GM12878 (cell line): ENCODE data around the gene UNC119B. TPM values are rescaled to one million over a fixed set of nuclear protein-coding genes. Genes with fewer than 3 reads are reported as not detected.

Experiments
- BRCA1 ChIP-seq: IDR thresholded peaks from 2 replicates; pipeline ENCODE4 v1.6.1; 2011; ENCODE audit warnings: low read depth, low read length, improper control_type of control experiment
- CEBPB ChIP-seq, 2 experiments: fragments of 150-350 bp in 1 of 2; IDR thresholded peaks; 2 replicates each; pipeline ENCODE4 v1.6.1; 2012 to 2014; ENCODE audit warnings: low read depth in 2 of 2, low read length in 2 of 2, borderline replicate concordance in 1 of 2, inconsistent platforms in 1 of 2
- EED ChIP-seq: sonication (generic); IDR thresholded peaks from 2 replicates; pipeline ENCODE4 v1.6.1; 2016; ENCODE audit warnings: antibody characterized with exemption, low read depth
- FOS ChIP-seq: IDR thresholded peaks from 3 replicates; pipeline ENCODE4 v1.6.1; 2011; ENCODE audit warnings: borderline replicate concordance; ENCODE audit not compliant: insufficient read length; ENCODE audit errors: extremely low read depth
- HDAC2 ChIP-seq: fragments of 200-600 bp; sonication (generic); IDR thresholded peaks from 2 replicates; pipeline ENCODE4 v1.6.1; 2017
- IKZF2 ChIP-seq, 2 experiments: fragments of 450-650 bp; IDR thresholded peaks; 2 replicates each; pipeline ENCODE4 v1.6.1; 2017; ENCODE audit warnings: mild to moderate bottlenecking in 2 of 2, moderate library complexity in 2 of 2
- IRF4 ChIP-seq: IDR thresholded peaks from 2 replicates; pipeline ENCODE4 v1.6.1; 2011; ENCODE audit warnings: low read depth, low read length
- KAT2A ChIP-seq: conservative IDR thresholded peaks from 2 replicates; pipeline ENCODE4 v1.6.1; 2011; ENCODE audit warnings: low read depth, low read length; ENCODE audit not compliant: control insufficient read depth
- KLF5 ChIP-seq: fragments of 450-650 bp; IDR thresholded peaks from 2 replicates; pipeline ENCODE4 v1.6.1; 2014; ENCODE audit warnings: mild to moderate bottlenecking; ENCODE audit not compliant: partially characterized antibody
- MYC ChIP-seq: IDR thresholded peaks from 2 replicates; pipeline ENCODE4 v1.6.1; 2011; ENCODE audit warnings: mild to moderate bottlenecking, low read length, moderate library complexity, inconsistent platforms; ENCODE audit not compliant: insufficient read depth, insufficient replicate concordance, insufficient read length, severe bottlenecking
- PML ChIP-seq: IDR thresholded peaks from 2 replicates; pipeline ENCODE4 v1.6.1; 2012; ENCODE audit warnings: low read length, inconsistent platforms
- SMARCA5 ChIP-seq: fragments of 450-650 bp; IDR thresholded peaks from 2 replicates; pipeline ENCODE4 v1.6.1; 2017; ENCODE audit warnings: mild to moderate bottlenecking
- TCF12 ChIP-seq: IDR thresholded peaks from 2 replicates; pipeline ENCODE4 v1.6.1; 2011; ENCODE audit warnings: low read depth, mild to moderate bottlenecking, low read length
- TCF3 ChIP-seq: IDR thresholded peaks from 2 replicates; pipeline ENCODE4 v1.6.1; 2012; ENCODE audit warnings: low read depth, mild to moderate bottlenecking, low read length, borderline replicate concordance; ENCODE audit not compliant: insufficient read depth
- ZBED1 ChIP-seq: IDR thresholded peaks from 2 replicates; pipeline ENCODE4 v1.6.1; 2016; ENCODE audit warnings: borderline replicate concordance
- ZNF207 ChIP-seq: fragments of 450-650 bp; IDR thresholded peaks from 2 replicates; pipeline ENCODE4 v1.6.1; 2014; ENCODE audit warnings: antibody characterized with exemption, mild to moderate bottlenecking, borderline replicate concordance
- polyA plus RNA-seq, 11 experiments: library from polyadenylated mRNA; depleted of rRNA in 4 of 11; unstranded in 6 of 11; stranded (reverse) in 5 of 11; fragments of >200 nt; fragmentation: Nextera tagmentation in 4 of 11; fragmentation: Illumina TruSeq in 1 of 11; extraction: Ambion mirVana in 4 of 11; extraction: Trizol in 1 of 11; gene quantifications; 1 replicate in 1 of 11; 2 replicates in 10 of 11; pipeline versions ENCODE4 v1.2.1 to v1.2.3, GENCODE V29; 2011 to 2016; ENCODE audit warnings: inconsistent platforms in 2 of 11, missing spikeins in 2 of 11, low read depth in 1 of 11
- total RNA-seq, 4 experiments: library from RNA; depleted of rRNA in 3 of 4; stranded (reverse); fragments of >200 nt in 3 of 4; fragmentation: Illumina TruSeq in 1 of 4; extraction: Trizol in 1 of 4; gene quantifications; 2 replicates each; pipeline versions ENCODE4 v1.2.1 to v1.2.3, GENCODE V29; 2013 to 2021
- TF ChIP-seq, protein P1 (sequence below): fragments of 450-650 bp; IDR thresholded peaks from 2 replicates; pipeline ENCODE4 v1.6.1; 2017; ENCODE audit warnings: mild to moderate bottlenecking
- TF ChIP-seq, protein P2 (sequence below): IDR thresholded peaks from 2 replicates; pipeline ENCODE4 v1.6.1; 2012; ENCODE audit warnings: low read depth, low read length, improper control_type of control experiment
- TF ChIP-seq, protein P3 (sequence below): IDR thresholded peaks from 2 replicates; pipeline ENCODE4 v1.6.1; 2012; ENCODE audit warnings: low read length, inconsistent platforms
- TF ChIP-seq, protein P4 (sequence below): IDR thresholded peaks from 2 replicates; pipeline ENCODE4 v1.6.1; 2011; ENCODE audit warnings: low read depth, low read length, improper control_type of control experiment, borderline replicate concordance
- TF ChIP-seq, protein P5 (sequence below): IDR thresholded peaks from 2 replicates; pipeline ENCODE4 v1.6.1; 2011; ENCODE audit warnings: low read depth, mild to moderate bottlenecking, low read length, moderate library complexity, borderline replicate concordance; ENCODE audit errors: extremely low read depth

The UNC119B gene
- total and polyA plus RNA-seq, 10 of the 15 experiments (the other 5 are each of a cell fraction or from before 2014, with no cell fraction given) = 4.3 to 31.5 (median 10.5) TPM

DNA sequence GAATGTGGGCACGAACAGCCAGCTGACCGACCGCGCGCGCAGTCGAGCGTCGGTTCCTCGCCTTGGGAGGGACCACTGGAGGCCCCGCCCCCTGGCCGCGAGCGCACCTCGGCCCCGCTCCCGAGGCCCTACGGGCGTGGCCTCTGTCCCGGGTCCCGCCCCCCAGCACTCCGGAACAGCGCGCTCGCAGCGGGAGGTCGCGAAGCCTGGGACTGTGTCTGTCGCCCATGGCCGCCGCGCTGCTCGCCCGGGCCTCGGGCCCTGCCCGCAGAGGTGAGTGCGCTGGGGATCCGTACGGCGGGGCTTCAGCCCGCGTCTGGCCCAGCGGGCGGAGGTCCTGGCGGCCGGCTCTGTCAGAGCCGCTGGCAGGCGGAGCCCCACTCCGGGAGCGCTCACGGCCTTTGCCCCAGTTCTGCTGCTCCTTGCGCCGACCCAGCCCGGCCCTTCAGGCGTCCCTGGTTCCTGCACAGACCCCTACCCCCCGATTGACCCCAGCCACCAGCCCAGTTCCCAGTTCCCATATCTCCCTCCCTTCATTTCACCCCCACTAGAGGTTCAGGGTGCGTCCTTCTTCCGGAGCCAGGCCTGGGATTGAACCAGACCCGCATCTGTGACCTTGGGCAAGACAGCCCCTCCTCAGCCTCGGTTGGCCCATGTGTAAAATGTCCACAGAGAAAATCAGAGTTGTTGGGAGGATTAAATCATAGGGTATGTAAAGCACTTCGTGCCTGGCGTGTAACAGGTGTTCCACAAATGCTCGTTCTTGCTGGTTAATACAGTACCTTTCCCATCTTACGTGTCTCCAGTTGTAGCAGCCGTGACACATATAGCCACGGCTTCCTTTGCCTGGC, 15.6 kb downstream of the UNC119B start, which contains the start of gene ACADS (continued):
- TF ChIP-seq KAT2A (no peak), PML (no peak), BRCA1 (no peak), CEBPB (IDR thresholded peaks at IDR 0.05; ENCODE audit: borderline replicate concordance in 1 of 2, low read depth in 2 of 2, low read length in 2 of 2) (no peak), HDAC2 (no peak), TCF12 (no peak), IRF4 (no peak), ZBED1 (no peak), FOS (no peak), ZNF207 (no peak), IKZF2 (IDR thresholded peaks at IDR 0.05) (no peak), KLF5 (no peak), MYC (no peak), TCF3 (no peak), EED (no peak), SMARCA5 (no peak)
- TF ChIP-seq, protein P1, sequence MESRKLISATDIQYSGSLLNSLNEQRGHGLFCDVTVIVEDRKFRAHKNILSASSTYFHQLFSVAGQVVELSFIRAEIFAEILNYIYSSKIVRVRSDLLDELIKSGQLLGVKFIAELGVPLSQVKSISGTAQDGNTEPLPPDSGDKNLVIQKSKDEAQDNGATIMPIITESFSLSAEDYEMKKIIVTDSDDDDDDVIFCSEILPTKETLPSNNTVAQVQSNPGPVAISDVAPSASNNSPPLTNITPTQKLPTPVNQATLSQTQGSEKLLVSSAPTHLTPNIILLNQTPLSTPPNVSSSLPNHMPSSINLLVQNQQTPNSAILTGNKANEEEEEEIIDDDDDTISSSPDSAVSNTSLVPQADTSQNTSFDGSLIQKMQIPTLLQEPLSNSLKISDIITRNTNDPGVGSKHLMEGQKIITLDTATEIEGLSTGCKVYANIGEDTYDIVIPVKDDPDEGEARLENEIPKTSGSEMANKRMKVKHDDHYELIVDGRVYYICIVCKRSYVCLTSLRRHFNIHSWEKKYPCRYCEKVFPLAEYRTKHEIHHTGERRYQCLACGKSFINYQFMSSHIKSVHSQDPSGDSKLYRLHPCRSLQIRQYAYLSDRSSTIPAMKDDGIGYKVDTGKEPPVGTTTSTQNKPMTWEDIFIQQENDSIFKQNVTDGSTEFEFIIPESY = no peak
- TF ChIP-seq, protein P2, sequence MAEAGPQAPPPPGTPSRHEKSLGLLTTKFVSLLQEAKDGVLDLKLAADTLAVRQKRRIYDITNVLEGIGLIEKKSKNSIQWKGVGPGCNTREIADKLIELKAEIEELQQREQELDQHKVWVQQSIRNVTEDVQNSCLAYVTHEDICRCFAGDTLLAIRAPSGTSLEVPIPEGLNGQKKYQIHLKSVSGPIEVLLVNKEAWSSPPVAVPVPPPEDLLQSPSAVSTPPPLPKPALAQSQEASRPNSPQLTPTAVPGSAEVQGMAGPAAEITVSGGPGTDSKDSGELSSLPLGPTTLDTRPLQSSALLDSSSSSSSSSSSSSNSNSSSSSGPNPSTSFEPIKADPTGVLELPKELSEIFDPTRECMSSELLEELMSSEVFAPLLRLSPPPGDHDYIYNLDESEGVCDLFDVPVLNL = no peak
- TF ChIP-seq, protein P3, sequence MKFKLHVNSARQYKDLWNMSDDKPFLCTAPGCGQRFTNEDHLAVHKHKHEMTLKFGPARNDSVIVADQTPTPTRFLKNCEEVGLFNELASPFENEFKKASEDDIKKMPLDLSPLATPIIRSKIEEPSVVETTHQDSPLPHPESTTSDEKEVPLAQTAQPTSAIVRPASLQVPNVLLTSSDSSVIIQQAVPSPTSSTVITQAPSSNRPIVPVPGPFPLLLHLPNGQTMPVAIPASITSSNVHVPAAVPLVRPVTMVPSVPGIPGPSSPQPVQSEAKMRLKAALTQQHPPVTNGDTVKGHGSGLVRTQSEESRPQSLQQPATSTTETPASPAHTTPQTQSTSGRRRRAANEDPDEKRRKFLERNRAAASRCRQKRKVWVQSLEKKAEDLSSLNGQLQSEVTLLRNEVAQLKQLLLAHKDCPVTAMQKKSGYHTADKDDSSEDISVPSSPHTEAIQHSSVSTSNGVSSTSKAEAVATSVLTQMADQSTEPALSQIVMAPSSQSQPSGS = no peak
- TF ChIP-seq, protein P4, sequence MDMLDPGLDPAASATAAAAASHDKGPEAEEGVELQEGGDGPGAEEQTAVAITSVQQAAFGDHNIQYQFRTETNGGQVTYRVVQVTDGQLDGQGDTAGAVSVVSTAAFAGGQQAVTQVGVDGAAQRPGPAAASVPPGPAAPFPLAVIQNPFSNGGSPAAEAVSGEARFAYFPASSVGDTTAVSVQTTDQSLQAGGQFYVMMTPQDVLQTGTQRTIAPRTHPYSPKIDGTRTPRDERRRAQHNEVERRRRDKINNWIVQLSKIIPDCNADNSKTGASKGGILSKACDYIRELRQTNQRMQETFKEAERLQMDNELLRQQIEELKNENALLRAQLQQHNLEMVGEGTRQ = no peak
- TF ChIP-seq, protein P5, sequence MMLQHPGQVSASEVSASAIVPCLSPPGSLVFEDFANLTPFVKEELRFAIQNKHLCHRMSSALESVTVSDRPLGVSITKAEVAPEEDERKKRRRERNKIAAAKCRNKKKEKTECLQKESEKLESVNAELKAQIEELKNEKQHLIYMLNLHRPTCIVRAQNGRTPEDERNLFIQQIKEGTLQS = no peak
